Activated CD4-positive, alpha-beta T cell treated with anti-CD3 and anti-CD28 coated beads, Interleukin-10, Interleukin-2, amounts not matched to agents 100 ng/mL and 50 ng/mL, durations not matched to agents 16 hours and 8 hours (primary cell): ENCODE data around the gene DAO.

Experiments used
- DNase-seq: peaks from one replicate; pipeline ENCODE4 v3.0.0-alpha.2; 2020

DAO gene

GRCh38 chr12:108928695-108929094, 48.8 kb downstream of the DAO start:
- DNase-seq, result no peak

- DNase-seq, result no peak
Observed at GRCh38 chr12:108930155-108930554, 50.3 kb downstream of the DAO start.

- no peak for DNase-seq
Observed at GRCh38 chr12:108930756-108931155, 50.9 kb downstream of the DAO start.

- DNase-seq, result no peak
Observed at GRCh38 chr12:108933949-108934348, 54.1 kb downstream of the DAO start.

- peak; percentile 60 for DNase-seq
Observed at GRCh38 chr12:108935159-108935763, 55.4 kb downstream of the DAO start.

GRCh38 chr12:108938247-108938924, 58.5 kb downstream of the DAO start:
- DNase-seq, result no peak

- peak; percentile 42 for DNase-seq
Observed at GRCh38 chr12:108939594-108939993, 59.7 kb downstream of the DAO start.

- DNase-seq, result no peak
Observed at GRCh38 chr12:108940138-108940537, 60.2 kb downstream of the DAO start.

GRCh38 chr12:108947097-108947496, 67.2 kb downstream of the DAO start:
- no peak for DNase-seq

- no peak for DNase-seq
Observed at GRCh38 chr12:108948367-108948766, 68.5 kb downstream of the DAO start.

- DNase-seq, result no peak
Observed at GRCh38 chr12:108949976-108950375, 70.1 kb downstream of the DAO start.
